Transverse colon (tissue), 4 donors: ENCODE data around the gene LONP1. TPM values are rescaled to one million over a fixed set of nuclear protein-coding genes. Genes with fewer than 3 reads are reported as not detected.

ENCODE experiments used
- DNase-seq: peaks from one replicate; pipeline ENCODE4 v3.0.0-alpha.2; 2019
- H3K27ac ChIP-seq, 4 donors: fragments of 200-600 bp; sonication (generic); 2 replicates each; pipeline ENCODE4 v1.5.1; 2016 to 2018; ENCODE audit warnings: inconsistent platforms in 4 of 4
- H3K27me3 ChIP-seq: fragments of 200-600 bp; sonication (generic); 2 replicates; pipeline ENCODE4 v1.5.1; 2017; ENCODE audit warnings: inconsistent platforms
- H3K36me3 ChIP-seq, 4 donors: fragments of 200-600 bp; sonication (generic); 2 replicates each; pipeline ENCODE4 v1.5.1; 2017 to 2019; ENCODE audit warnings: inconsistent platforms in 4 of 4
- H3K4me1 ChIP-seq, 4 donors: fragments of 200-600 bp; sonication (generic); 2 replicates each; pipeline ENCODE4 v1.5.1; 2017 to 2020; ENCODE audit warnings: inconsistent platforms in 4 of 4
- H3K4me3 ChIP-seq, 4 donors: fragments of 200-600 bp; sonication (generic); 1 replicate in 1 of 4; 2 replicates in 3 of 4; pipeline versions ENCODE4 v1.5.1 to v1.6.1; 2017 to 2019; ENCODE audit warnings: inconsistent platforms in 4 of 4
- H3K9me3 ChIP-seq, 2 donors: fragments of 200-600 bp; sonication (generic); 2 replicates each; pipeline ENCODE4 v1.5.1; 2017 to 2019; ENCODE audit warnings: inconsistent platforms in 2 of 2
- CTCF ChIP-seq, 5 experiments: fragments of 200-600 bp in 3 of 5; fragments of 450-650 bp in 2 of 5; sonication (generic) in 3 of 5; IDR thresholded peaks; 1 replicate in 2 of 5; 2 replicates in 3 of 5; pipeline ENCODE4 v1.5.1; 2016 to 2017; ENCODE audit warnings: antibody characterized with exemption in 5 of 5, inconsistent platforms in 3 of 5, mild to moderate bottlenecking in 2 of 5, moderate library complexity in 1 of 5
- EP300 ChIP-seq: sonication (generic); formaldehyde crosslinking; IDR thresholded peaks from one replicate; pipeline ENCODE4 v1.6.1; 2017; ENCODE audit warnings: antibody characterized with exemption, low read depth
- POLR2A ChIP-seq: fragments of 450-650 bp; IDR thresholded peaks from one replicate; pipeline ENCODE4 v1.6.1; 2016; ENCODE audit warnings: antibody characterized with exemption, mild to moderate bottlenecking, moderate library complexity
- POLR2AphosphoS5 ChIP-seq, 3 donors: sonication (generic); formaldehyde crosslinking; IDR thresholded peaks; one replicate each; pipeline ENCODE4 v1.6.1; 2016; ENCODE audit warnings: antibody characterized with exemption in 3 of 3
- WGBS, 2 donors: methylation state at CpG; one replicate each; pipeline ENCODE4 v1.1.5; 2018; ENCODE audit warnings: low coverage in 1 of 2; 5-methylcytosine and 5-hydroxymethylcytosine counted together
- in situ Hi-C, 4 donors: fragments of 200-750 bp; cut with MboI; loops; one replicate each; pipeline versions ENCODE4 v1.15.0 to v1.15.1; 2017; ENCODE audit warnings: low sequenced_read_pairs in 3 of 4, low pct_ligation_motif_present in 1 of 4, low pct_unique_long_range_greater_than_20kb in 1 of 4
- intact Hi-C: fragments of 100-400 bp; cut with DNase I; formaldehyde crosslinking; loops from one replicate; pipeline ENCODE4 v1.15.1; 2023; ENCODE audit warnings: low total_unique reads
- total RNA-seq, 4 donors: library from RNA; depleted of rRNA; stranded (reverse); fragments of >200 nt; gene quantifications; one replicate each; pipeline ENCODE4 v1.1.0, GENCODE V29; 2016

LONP1 gene
- total RNA-seq, 4 donors from 2014 or later: 28.7 to 164 (median 39.8) TPM

- H3K27ac ChIP-seq: no peak overlapping the region
- 80 to 89% methylated on average over 4 to 29 of the region's 37 CpGs for WGBS, 2 donors
- H3K36me3 ChIP-seq: peaks cover 0 to 55% (median 22%) of the 10 kb centered on the region in 4 donors
- no peak overlapping the region for H3K4me3 ChIP-seq
- H3K27me3 ChIP-seq: no peaks in the 10 kb centered on the region
- no peaks in the 10 kb centered on the region for H3K4me1 ChIP-seq
- in situ Hi-C loops: no loop called here
- DNase-seq: no peak
- no peaks in the 10 kb centered on the region for H3K9me3 ChIP-seq
- intact Hi-C loops: no loop called here
- TF ChIP-seq POLR2A: no peak
- TF ChIP-seq EP300: no peak
- no peak for TF ChIP-seq CTCF (IDR thresholded peaks at IDR 0.05)
- TF ChIP-seq POLR2AphosphoS5 (IDR thresholded peaks at IDR 0.05): no peak
These were observed 12.1 kb downstream of the LONP1 start for GRCh38 chr19:5707576-5708575.

- TF ChIP-seq POLR2AphosphoS5 (IDR thresholded peaks at IDR 0.05) (no peak), POLR2A (no peak), CTCF (IDR thresholded peaks at IDR 0.05) (no peak), EP300 (no peak)
- Histone ChIP-seq H3K27ac (no peak overlapping the region), H3K36me3 (peaks cover 0 to 47% (median 17%) of the 10 kb centered on the region in 4 donors), H3K4me1 (no peaks in the 10 kb centered on the region), H3K9me3 (no peaks in the 10 kb centered on the region), H3K27me3 (no peaks in the 10 kb centered on the region), H3K4me3 (no peak overlapping the region)
- in situ Hi-C loops: no loop called here
- no peak for DNase-seq
- intact Hi-C loops: no loop called here
- 92% methylated on average over 35 of the region's 35 CpGs; no CpG with 5 or more reads in 1 of the 2 donors for WGBS, 2 donors
These were observed 12.9 kb downstream of the LONP1 start for GRCh38 chr19:5706876-5707573.

- H3K36me3 ChIP-seq: peaks cover 0 to 32% (median 10%) of the 10 kb centered on the region in 4 donors
- H3K9me3 ChIP-seq: no peaks in the 10 kb centered on the region
- DNase-seq: no peak
- no peak overlapping the region for H3K27ac ChIP-seq
- TF ChIP-seq POLR2AphosphoS5 (IDR thresholded peaks at IDR 0.05) (no peak), POLR2A (no peak), CTCF (IDR thresholded peaks at IDR 0.05) (no peak), EP300 (no peak)
- WGBS, 2 donors: 90 to 100% methylated on average over 1 to 16 of the region's 16 CpGs
- in situ Hi-C loops: no loop called here
- intact Hi-C loops: no loop called here
- no peaks in the 10 kb centered on the region for H3K4me1 ChIP-seq
- no peak overlapping the region for H3K4me3 ChIP-seq
- no peaks in the 10 kb centered on the region for H3K27me3 ChIP-seq
These were observed 14.4 kb downstream of the LONP1 start for GRCh38 chr19:5705552-5705951.
